Vagina (tissue), 2 donors: Measurements from ENCODE around the gene LRPPRC. TPM values are rescaled to one million over a fixed set of nuclear protein-coding genes. Genes with fewer than 3 reads are reported as not detected.

Source experiments
- DNase-seq, 2 donors: peaks; one replicate each; pipeline ENCODE4 v3.0.0-alpha.2; 2017; ENCODE audit errors: extremely low spot score in 2 of 2
- H3K27ac ChIP-seq: fragments of 200-600 bp; sonication (generic); one replicate; pipeline ENCODE4 v1.5.1; 2019
- H3K27me3 ChIP-seq: fragments of 200-600 bp; sonication (generic); one replicate; pipeline ENCODE4 v1.5.1; 2019
- H3K36me3 ChIP-seq, 2 donors: fragments of 200-600 bp; sonication (generic); one replicate each; pipeline ENCODE4 v1.5.1; 2017 to 2019
- H3K4me1 ChIP-seq: fragments of 200-600 bp; sonication (generic); one replicate; pipeline ENCODE4 v1.5.1; 2019
- H3K4me3 ChIP-seq, 2 donors: fragments of 200-600 bp; sonication (generic); 1 replicate in 1 of 2; 2 replicates in 1 of 2; pipeline ENCODE4 v1.5.1; 2016 to 2019
- H3K9me3 ChIP-seq: fragments of 200-600 bp; sonication (generic); one replicate; pipeline ENCODE4 v1.5.1; 2019
- CTCF ChIP-seq, 3 experiments: fragments of 450-650 bp in 2 of 3; fragments of 200-600 bp in 1 of 3; sonication (generic) in 1 of 3; IDR thresholded peaks; one replicate each; pipeline ENCODE4 v1.5.1; 2017 to 2019; ENCODE audit warnings: antibody characterized with exemption in 3 of 3, mild to moderate bottlenecking in 2 of 3, moderate library complexity in 2 of 3
- POLR2A ChIP-seq, 2 donors: fragments of 450-650 bp; IDR thresholded peaks; one replicate each; pipeline ENCODE4 v1.6.1; 2017; ENCODE audit warnings: antibody characterized with exemption in 2 of 2, mild to moderate bottlenecking in 2 of 2, moderate library complexity in 2 of 2
- POLR2AphosphoS5 ChIP-seq, 2 donors: sonication (generic); formaldehyde crosslinking; IDR thresholded peaks; one replicate each; pipeline ENCODE4 v1.9.0; 2017; ENCODE audit warnings: antibody characterized with exemption in 2 of 2, mild to moderate bottlenecking in 2 of 2, low read depth in 1 of 2; ENCODE audit not compliant: insufficient read depth in 1 of 2
- intact Hi-C: fragments of 100-400 bp; cut with DNase I; formaldehyde crosslinking; loops from one replicate; pipeline ENCODE4 v1.15.1; 2023
- small RNA-seq: library from RNA; depleted of rRNA; stranded (forward); fragments of <200 nt; gene quantifications from one replicate; pipeline ENCODE3, GENCODE V24; 2016
- total RNA-seq: library from RNA; depleted of rRNA; stranded (reverse); fragments of >200 nt; gene quantifications from one replicate; pipeline ENCODE4 v1.2.3, GENCODE V29; 2016

LRPPRC gene
- total RNA-seq, 1 donor from 2014 or later: 35.4 TPM

DNA sequence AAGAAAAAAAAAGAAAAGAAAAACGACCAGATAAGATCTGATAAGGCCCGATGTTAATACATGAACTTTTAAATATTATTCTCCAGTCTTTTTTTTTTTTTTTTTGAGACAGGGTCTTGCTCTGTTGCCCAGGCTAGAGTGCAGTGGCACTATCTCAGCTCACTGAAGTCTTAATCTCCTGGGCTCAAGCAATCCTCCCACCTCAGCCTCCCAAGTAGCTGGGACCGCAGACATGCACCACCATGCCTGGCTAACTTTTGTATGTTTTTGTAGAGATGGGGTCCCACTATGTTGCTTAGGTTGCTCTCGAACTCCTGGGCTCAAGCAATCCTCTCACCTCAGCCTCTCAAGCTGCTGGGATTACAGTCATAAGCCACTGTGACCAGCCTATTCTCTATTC lies 158.8 kb downstream of the LRPPRC start:
- H3K9me3 ChIP-seq: no peaks in the 10 kb centered on the region

More for the DNA sequence above, 158.8 kb downstream of the LRPPRC start:
- Histone ChIP-seq H3K27ac (no peak overlapping the region), H3K4me3 (no peak overlapping the region), H3K27me3 (no peaks in the 10 kb centered on the region), H3K4me1 (peaks cover under 1% of the 10 kb centered on the region), H3K36me3 (no peaks in the 10 kb centered on the region)
- peak in 1 of 2 donors; percentile 10 for DNase-seq
- TF ChIP-seq POLR2AphosphoS5 (IDR thresholded peaks at IDR 0.05; ENCODE audit: insufficient read depth in 1 of 2, low read depth in 1 of 2) (no peak), POLR2A (IDR thresholded peaks at IDR 0.05) (no peak), CTCF (IDR thresholded peaks at IDR 0.05) (no peak)
- intact Hi-C loops: no loop called here

Small RNA genes lying within 50 kb of the gene (small RNA-seq; reads per million reads assigned to genes)
- not detected for gene RN7SL455P
- not detected for gene RNU6-1048P

Other genes with a start within 250 kb of the LRPPRC start
- gene DYNC2LI1, start 221.9 kb downstream of the LRPPRC start, total RNA-seq: 29.7 TPM
- gene ABCG5, start 157.2 kb downstream of the LRPPRC start, total RNA-seq: not detected
- not detected for gene ABCG8, start 157.0 kb downstream of the LRPPRC start, total RNA-seq
- gene PPM1B, start 172.9 kb upstream of the LRPPRC start, total RNA-seq: 32.2 TPM